Measurements from ENCODE around the gene DEAF1. TPM values are rescaled to one million over a fixed set of nuclear protein-coding genes. Genes with fewer than 3 reads are reported as not detected.

The DEAF1 gene
- total RNA-seq, 4 donors from 2014 or later = 14.8 to 42.4 (median 25.2) TPM

DNA sequence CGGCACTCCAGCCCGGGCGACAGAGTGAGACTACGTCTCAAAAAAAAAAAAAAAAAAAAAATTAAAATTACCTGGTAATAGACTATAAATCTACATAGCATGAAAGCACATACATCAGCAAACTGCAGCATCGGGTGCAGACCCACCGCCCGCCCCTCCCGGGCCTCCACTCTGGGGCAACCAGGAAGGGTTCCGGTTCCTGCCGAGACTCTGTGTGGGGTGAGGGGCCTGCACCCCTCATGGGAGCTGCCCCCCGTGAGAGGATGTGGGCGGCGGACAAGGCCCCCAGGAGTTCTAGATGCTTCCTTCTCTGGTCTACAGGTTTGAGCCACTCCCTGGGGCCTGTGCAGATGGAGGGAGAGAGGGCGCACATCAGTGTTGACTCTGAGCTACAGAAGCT is 48.8 kb downstream of the DEAF1 start:
- Histone ChIP-seq H3K9me3 (no peaks in the 10 kb centered on the region), H3K36me3 (no peaks in the 10 kb centered on the region), H3K4me3 (no peak overlapping the region), H3K27ac (no peak overlapping the region), H3K4me1 (no peaks in the 10 kb centered on the region), H3K27me3 (no peaks in the 10 kb centered on the region)
- DNase-seq (no peak), ATAC-seq (no peak)
- in situ Hi-C loops (cut with MboI; ENCODE audit: low sequenced_read_pairs in 4 of 4) = no loop called here
- TF ChIP-seq CTCF (IDR thresholded peaks at IDR 0.05 in 4 of 5, conservative IDR thresholded peaks at IDR 0.05 in 1 of 5) (no peak), POLR2A (IDR thresholded peaks at IDR 0.05) (no peak)
- intact Hi-C loops (cut with DNase I; ENCODE audit: low total_unique reads) = no loop called here

DNA sequence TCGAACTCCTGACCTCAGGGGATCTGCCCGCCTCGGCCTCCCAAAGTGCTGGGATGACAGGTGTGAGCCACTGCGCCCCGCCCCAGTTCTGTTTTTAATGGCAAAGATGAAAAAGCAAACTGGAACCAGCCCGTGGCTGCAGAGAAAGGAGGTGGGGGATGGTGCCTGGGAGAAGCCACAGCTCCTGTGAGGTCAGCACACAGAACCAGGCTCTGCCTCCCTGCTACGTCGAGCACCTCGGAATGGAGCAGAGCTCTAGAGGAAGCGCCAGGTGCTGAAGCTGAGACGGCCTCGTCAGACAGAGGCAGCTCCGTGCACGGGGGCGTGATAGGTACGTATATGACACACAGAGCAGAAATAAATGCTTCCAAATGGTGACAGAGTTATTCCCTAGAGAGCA is 49.5 kb downstream of the DEAF1 start:
- in situ Hi-C loops (cut with MboI; ENCODE audit: low sequenced_read_pairs in 4 of 4) = no loop called here

GRCh38 chr11:643849-644738 is 50.9 kb downstream of the DEAF1 start:
- ATAC-seq = no peak
- H3K27me3 ChIP-seq = peaks cover under 1 to 1% (median 1%) of the 10 kb centered on the region in 3 donors
- no peak for DNase-seq
- no peaks in the 10 kb centered on the region for H3K9me3 ChIP-seq
- intact Hi-C loops (cut with DNase I; ENCODE audit: low total_unique reads) (no loop called here), in situ Hi-C loops (cut with MboI; ENCODE audit: low sequenced_read_pairs in 4 of 4) (no loop called here)
- no peaks in the 10 kb centered on the region for H3K4me1 ChIP-seq
- no peak overlapping the region for H3K27ac ChIP-seq
- H3K4me3 ChIP-seq = no peak overlapping the region
- TF ChIP-seq CTCF (IDR thresholded peaks at IDR 0.05 in 4 of 5, conservative IDR thresholded peaks at IDR 0.05 in 1 of 5) = no peak
- no peak for TF ChIP-seq POLR2A (IDR thresholded peaks at IDR 0.05)
- no peaks in the 10 kb centered on the region for H3K36me3 ChIP-seq

More for the DNA sequence above, 49.5 kb downstream of the DEAF1 start:
- Histone ChIP-seq H3K27ac (no peak overlapping the region), H3K4me1 (no peaks in the 10 kb centered on the region), H3K9me3 (no peaks in the 10 kb centered on the region), H3K27me3 (no peaks in the 10 kb centered on the region), H3K36me3 (no peaks in the 10 kb centered on the region), H3K4me3 (no peak overlapping the region)
- intact Hi-C loops (cut with DNase I; ENCODE audit: low total_unique reads) = no loop called here
- TF ChIP-seq CTCF (IDR thresholded peaks at IDR 0.05 in 4 of 5, conservative IDR thresholded peaks at IDR 0.05 in 1 of 5) = no peak
- no peak for TF ChIP-seq POLR2A (IDR thresholded peaks at IDR 0.05)
- DNase-seq (no peak), ATAC-seq (no peak)

DNA sequence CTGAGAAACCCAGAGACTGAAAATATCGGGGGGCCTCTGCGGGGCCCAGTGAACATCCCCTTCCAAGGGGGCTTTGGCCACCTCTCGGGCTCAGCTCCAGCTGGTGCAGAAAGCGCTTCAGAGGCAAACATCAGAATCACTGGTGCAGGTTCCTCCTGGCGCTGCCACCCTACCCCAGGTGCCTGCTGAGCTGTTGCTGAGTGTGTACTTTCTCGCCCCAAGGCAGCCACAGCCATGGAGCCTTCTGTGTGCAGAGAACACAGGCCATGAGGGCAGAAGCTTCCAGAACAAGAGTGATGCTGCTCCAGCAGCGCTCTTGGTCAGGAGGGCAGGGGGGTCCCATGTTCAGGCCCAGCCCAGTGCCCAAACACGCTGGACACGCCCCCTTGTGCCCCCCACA is 51.7 kb downstream of the DEAF1 start:
- Histone ChIP-seq H3K4me1 (no peaks in the 10 kb centered on the region), H3K36me3 (no peaks in the 10 kb centered on the region), H3K4me3 (no peak overlapping the region), H3K9me3 (no peaks in the 10 kb centered on the region), H3K27ac (no peak overlapping the region), H3K27me3 (peaks cover 7 to 9% (median 8%) of the 10 kb centered on the region in 3 donors)
- DNase-seq = no peak
- no peak for ATAC-seq
- TF ChIP-seq CTCF (IDR thresholded peaks at IDR 0.05 in 4 of 5, conservative IDR thresholded peaks at IDR 0.05 in 1 of 5) (no peak), POLR2A (IDR thresholded peaks at IDR 0.05) (no peak)
- intact Hi-C loops (cut with DNase I; ENCODE audit: low total_unique reads) = no loop called here
- in situ Hi-C loops (cut with MboI; ENCODE audit: low sequenced_read_pairs in 4 of 4) = no loop called here

All from gastrocnemius medialis (tissue), 4 donors.